Bronchial epithelial cell (primary cell): ENCODE data around the gene PIP5KL1. TPM values are rescaled to one million over a fixed set of nuclear protein-coding genes. Genes with fewer than 3 reads are reported as not detected.

ENCODE experiments used
- DNase-seq: peaks from one replicate; pipeline ENCODE4 v3.0.0-alpha.2; 2010; ENCODE audit warnings: low read depth
- FAIRE-seq: peaks from 2 replicates; lab custom pipeline; 2011; peaks lifted over from hg19 to GRCh38; lab: Jason Lieb, UNC
- H3K27me3 ChIP-seq: 2 replicates; pipeline ENCODE4 v1.5.1; 2011; ENCODE audit warnings: low read length; ENCODE audit not compliant: control insufficient read depth, insufficient read depth
- H3K36me3 ChIP-seq: 2 replicates; pipeline ENCODE4 v1.5.1; 2011; ENCODE audit warnings: low read length; ENCODE audit not compliant: control insufficient read depth, insufficient read depth
- H3K4me3 ChIP-seq: 2 replicates; pipeline ENCODE4 v1.5.1; 2011; ENCODE audit warnings: mild to moderate bottlenecking, low read depth, low read length, control low read depth
- total RNA-seq: library from RNA; depleted of rRNA; stranded (reverse); fragments of >200 nt; gene quantifications from 2 replicates; pipeline ENCODE4 v1.2.1, GENCODE V29; 2014
- TF ChIP-seq, protein P1 (sequence below): IDR thresholded peaks from 2 replicates; pipeline ENCODE4 v1.5.1; 2011; ENCODE audit warnings: mild to moderate bottlenecking, moderate library complexity, low read length, control low read depth, inconsistent platforms; ENCODE audit not compliant: insufficient read depth, severe bottlenecking

The PIP5KL1 gene
- total RNA-seq, 1 donor from 2014 or later, result 2.1 TPM

- H3K4me3 ChIP-seq, result no peak overlapping the region
- DNase-seq (no peak), FAIRE-seq (no peak)
- peaks cover 5% of the 10 kb centered on the region for H3K36me3 ChIP-seq
- TF ChIP-seq, protein P1, sequence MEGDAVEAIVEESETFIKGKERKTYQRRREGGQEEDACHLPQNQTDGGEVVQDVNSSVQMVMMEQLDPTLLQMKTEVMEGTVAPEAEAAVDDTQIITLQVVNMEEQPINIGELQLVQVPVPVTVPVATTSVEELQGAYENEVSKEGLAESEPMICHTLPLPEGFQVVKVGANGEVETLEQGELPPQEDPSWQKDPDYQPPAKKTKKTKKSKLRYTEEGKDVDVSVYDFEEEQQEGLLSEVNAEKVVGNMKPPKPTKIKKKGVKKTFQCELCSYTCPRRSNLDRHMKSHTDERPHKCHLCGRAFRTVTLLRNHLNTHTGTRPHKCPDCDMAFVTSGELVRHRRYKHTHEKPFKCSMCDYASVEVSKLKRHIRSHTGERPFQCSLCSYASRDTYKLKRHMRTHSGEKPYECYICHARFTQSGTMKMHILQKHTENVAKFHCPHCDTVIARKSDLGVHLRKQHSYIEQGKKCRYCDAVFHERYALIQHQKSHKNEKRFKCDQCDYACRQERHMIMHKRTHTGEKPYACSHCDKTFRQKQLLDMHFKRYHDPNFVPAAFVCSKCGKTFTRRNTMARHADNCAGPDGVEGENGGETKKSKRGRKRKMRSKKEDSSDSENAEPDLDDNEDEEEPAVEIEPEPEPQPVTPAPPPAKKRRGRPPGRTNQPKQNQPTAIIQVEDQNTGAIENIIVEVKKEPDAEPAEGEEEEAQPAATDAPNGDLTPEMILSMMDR, result no peak
- H3K27me3 ChIP-seq, result no peaks in the 10 kb centered on the region
These were observed 55.1 kb downstream of the PIP5KL1 start for GRCh38 chr9:127875306-127875966.

- FAIRE-seq (no peak), DNase-seq (peak; percentile 70)
- no peak overlapping the region for H3K4me3 ChIP-seq
- peaks cover 5% of the 10 kb centered on the region for H3K36me3 ChIP-seq
- TF ChIP-seq, protein P1, result no peak
- no peaks in the 10 kb centered on the region for H3K27me3 ChIP-seq
These were observed 56.0 kb downstream of the PIP5KL1 start for GRCh38 chr9:127874301-127875221.

- Histone ChIP-seq H3K36me3 (peaks cover 5% of the 10 kb centered on the region), H3K27me3 (no peaks in the 10 kb centered on the region), H3K4me3 (no peak overlapping the region)
- DNase-seq (no peak), FAIRE-seq (no peak)
- TF ChIP-seq, protein P1, result no peak
These were observed 56.7 kb downstream of the PIP5KL1 start for GRCh38 chr9:127873886-127874285.

DNA sequence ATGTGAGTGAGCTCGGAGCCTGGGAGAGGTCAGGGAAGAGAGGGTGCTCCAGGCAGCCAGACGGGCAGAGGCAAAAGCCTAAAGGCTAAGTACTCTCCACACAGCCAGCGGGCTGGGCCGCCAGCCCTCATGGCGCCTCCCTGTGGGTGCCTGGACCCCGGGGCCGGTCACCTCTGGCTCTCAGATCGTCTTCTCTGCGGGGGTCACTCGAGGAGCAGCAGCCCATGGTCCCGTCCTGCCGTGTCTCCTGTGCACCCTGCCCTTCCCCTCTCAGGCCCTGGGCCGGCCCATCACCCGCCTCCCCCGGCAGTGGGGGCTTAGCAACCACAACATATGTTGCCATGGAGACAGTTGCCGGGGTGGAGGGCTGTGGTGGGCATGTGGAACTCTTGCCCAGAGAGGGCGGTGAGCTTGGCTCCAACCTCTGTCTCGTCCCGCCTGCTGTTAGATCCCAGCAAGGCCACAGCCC lies 57.3 kb downstream of the PIP5KL1 start:
- peaks cover 5% of the 10 kb centered on the region for H3K36me3 ChIP-seq
- no peak overlapping the region for H3K4me3 ChIP-seq
- H3K27me3 ChIP-seq, result no peaks in the 10 kb centered on the region
- DNase-seq (no peak), FAIRE-seq (no peak)
- TF ChIP-seq, protein P1, result no peak

DNA sequence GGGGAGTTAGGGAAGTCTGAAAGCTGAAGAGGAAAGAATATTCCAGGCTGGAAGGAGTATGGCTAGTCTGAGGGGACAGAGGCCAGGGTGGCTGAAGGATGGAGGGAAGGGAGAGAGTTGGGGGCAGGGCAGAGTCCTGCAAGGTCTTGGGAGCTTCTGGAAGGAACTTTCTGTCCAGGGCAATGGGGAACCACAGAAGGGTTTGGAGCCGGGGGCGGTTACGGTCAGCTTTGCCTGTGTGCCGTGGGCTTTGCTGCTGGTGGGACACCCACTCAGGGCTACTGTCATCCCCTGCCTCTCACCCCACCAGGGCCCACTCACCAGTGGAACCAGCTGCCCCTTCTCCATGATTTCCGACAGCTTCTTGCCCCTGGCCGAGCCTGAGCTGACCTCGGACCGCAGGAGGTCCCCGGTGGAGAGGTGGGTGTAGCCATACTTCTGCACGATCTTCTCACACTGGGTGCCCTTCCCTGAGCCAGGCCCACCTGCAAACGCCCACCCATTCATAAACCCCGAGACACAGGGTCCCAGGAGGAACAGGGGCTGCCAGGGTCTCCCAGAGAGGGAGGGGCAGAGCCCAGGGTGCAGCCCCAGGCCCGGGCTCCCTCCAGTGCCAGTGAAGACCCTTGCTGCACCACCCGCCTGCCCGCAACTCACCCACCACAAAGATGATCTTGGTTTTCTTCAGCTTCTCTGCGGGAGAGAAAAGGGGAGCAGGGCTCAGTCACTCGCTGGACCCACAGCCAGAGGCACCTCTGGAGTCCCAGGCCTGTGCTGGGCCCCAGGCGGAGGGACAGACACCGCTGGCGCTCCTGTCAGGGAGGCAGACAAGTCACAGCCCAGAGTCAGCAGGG lies 58.0 kb downstream of the PIP5KL1 start:
- Histone ChIP-seq H3K36me3 (peaks cover 7% of the 10 kb centered on the region), H3K4me3 (no peak overlapping the region), H3K27me3 (no peaks in the 10 kb centered on the region)
- TF ChIP-seq, protein P1, result no peak
- DNase-seq, result no peak
- no peak for FAIRE-seq
